GM19438 (cell line): ENCODE measurements around the gene ZCCHC2.

Experiments
- ATAC-seq: cut with Tn5 transposase; IDR thresholded peaks from one replicate; pipeline ENCODE4 v1.9.1; 2021; ENCODE audit warnings: low read depth; ENCODE audit not compliant: unreplicated experiment

Gene ZCCHC2

GRCh38 chr18:62522504-62523254 lies at the start of gene ZCCHC2:
Gene ZCCHC2, plus strand, starts transcription at chr18:62523025. Its CDS starts 400 bp downstream, at chr18:62523425.
- peak; percentile 59 for ATAC-seq

- no peak for ATAC-seq
Measured at GRCh38 chr18:62479574-62479973, 43.3 kb upstream of the ZCCHC2 start.

- no peak for ATAC-seq
Measured at GRCh38 chr18:62480927-62481326, 41.9 kb upstream of the ZCCHC2 start.

- no peak for ATAC-seq
Measured at GRCh38 chr18:62484941-62485340, 37.9 kb upstream of the ZCCHC2 start.

- ATAC-seq, result no peak
Measured at GRCh38 chr18:62485684-62486083, 37.1 kb upstream of the ZCCHC2 start.

GRCh38 chr18:62486290-62486964 lies 36.4 kb upstream of the ZCCHC2 start:
- no peak for ATAC-seq

- ATAC-seq, result no peak
Measured at GRCh38 chr18:62487161-62487560, 35.7 kb upstream of the ZCCHC2 start.

GRCh38 chr18:62490967-62491695 lies 31.7 kb upstream of the ZCCHC2 start:
- no peak for ATAC-seq

GRCh38 chr18:62493033-62493862 lies 29.6 kb upstream of the ZCCHC2 start:
- no peak for ATAC-seq

GRCh38 chr18:62494764-62495163 lies 28.1 kb upstream of the ZCCHC2 start:
- ATAC-seq, result no peak

- no peak for ATAC-seq
Measured at GRCh38 chr18:62496262-62496661, 26.6 kb upstream of the ZCCHC2 start.

- ATAC-seq, result no peak
Measured at GRCh38 chr18:62497190-62497772, 25.5 kb upstream of the ZCCHC2 start.

- ATAC-seq, result no peak
Measured at GRCh38 chr18:62498616-62499262, 24.1 kb upstream of the ZCCHC2 start.

- no peak for ATAC-seq
Measured at GRCh38 chr18:62499263-62499650, 23.6 kb upstream of the ZCCHC2 start.

- ATAC-seq, result no peak
Measured at GRCh38 chr18:62500174-62500573, 22.7 kb upstream of the ZCCHC2 start.

GRCh38 chr18:62500966-62501591 lies 21.7 kb upstream of the ZCCHC2 start:
- ATAC-seq, result no peak

- ATAC-seq, result peak; percentile 85
Measured at GRCh38 chr18:62505669-62506494, 16.9 kb upstream of the ZCCHC2 start.

GRCh38 chr18:62506495-62507143 lies 16.2 kb upstream of the ZCCHC2 start:
- peak; percentile 5 for ATAC-seq
